Measurements from ENCODE around the gene RNF26.

Gene RNF26

DNA sequence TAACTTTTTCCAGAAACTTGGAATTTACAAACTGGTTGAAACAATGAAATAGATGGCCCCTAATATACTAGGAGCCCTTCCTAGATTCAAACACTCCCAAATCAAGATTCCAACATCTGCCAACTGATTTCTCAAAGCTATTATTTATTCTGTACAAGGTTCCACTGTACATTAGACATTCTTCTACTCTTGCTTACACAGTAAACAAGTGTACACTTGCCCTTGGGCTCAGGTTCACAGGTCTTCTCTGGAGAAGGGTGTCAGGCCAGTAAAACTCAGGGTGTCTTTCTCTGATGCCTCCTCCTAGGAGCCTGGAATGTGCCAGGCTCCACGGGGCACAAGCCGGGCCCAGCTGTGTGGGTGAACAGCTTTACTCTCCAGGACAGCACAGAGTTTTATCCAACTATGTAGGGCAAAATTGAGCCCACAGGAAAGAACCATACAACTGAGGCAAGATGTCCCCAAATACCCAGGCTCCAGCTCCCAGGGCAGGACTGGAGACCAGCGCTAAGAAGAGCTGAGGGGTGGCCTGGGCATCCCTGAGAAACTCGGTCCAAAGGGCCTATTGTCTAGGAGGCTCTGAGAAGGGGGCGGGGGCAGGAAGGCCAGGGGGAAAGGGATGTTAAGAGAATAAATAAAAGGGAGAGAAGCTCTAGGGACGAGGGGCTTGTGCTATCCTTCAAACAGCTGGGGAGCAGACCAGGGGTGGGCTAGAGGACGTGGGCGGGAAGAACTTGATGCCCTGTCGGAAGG lies 20.9 kb downstream of the RNF26 start:
- no peak for DNase-seq

DNA sequence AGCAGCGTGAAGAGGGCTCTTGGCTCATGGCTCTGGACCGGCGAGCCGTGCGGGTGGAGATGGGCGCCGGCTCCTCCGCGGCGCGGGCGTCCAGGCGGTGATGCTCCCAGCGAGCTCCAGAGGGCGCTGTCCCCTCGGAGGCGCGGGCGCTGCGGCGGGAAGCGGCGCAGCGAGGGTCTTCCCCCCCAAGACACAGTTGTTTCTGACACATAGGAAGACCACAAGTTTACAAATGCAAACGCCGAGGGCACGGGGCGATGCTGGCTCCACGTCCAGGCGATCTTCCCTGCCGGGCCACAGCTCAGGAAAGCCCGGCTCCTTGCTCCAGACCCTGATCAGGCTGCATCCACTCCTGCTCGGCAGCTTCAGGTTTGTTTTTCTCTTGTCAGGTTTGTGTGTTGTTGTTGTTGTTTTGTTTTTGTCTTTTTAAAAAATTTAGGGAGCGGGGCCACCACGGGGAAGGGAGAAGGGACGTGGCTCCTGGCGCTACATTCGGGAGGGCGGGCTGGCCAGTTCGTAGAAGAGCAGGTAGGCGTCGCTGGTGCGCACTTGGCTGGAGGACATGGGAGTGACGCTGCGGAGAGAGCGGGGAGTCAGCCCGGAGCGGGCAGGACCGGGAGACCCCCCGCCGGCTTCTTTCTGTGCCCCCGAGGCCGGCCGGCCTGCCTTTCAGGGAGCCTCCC lies 22.2 kb downstream of the RNF26 start:
- DNase-seq = peak; percentile 74

DNA sequence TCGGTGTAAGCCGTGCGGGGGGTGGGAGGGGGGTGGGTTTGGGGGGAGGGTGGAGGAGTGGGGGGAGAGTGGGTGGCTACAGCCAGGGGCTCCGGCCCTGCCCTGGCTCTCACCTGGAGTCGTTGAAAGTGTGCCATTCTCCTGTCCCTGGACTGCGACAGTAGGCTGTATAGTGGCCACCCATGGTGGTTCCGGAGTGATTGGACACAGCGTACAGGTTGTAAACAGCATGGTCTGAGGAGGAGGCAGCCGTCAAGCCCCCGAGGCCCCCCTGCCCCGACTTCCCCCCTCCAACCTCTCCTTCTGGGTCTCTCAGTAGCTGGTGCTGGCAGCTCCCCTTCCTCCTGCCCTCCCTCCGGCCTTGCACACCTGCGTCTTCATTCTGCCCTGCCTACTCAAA lies 22.7 kb downstream of the RNF26 start:
- no peak for DNase-seq

DNA sequence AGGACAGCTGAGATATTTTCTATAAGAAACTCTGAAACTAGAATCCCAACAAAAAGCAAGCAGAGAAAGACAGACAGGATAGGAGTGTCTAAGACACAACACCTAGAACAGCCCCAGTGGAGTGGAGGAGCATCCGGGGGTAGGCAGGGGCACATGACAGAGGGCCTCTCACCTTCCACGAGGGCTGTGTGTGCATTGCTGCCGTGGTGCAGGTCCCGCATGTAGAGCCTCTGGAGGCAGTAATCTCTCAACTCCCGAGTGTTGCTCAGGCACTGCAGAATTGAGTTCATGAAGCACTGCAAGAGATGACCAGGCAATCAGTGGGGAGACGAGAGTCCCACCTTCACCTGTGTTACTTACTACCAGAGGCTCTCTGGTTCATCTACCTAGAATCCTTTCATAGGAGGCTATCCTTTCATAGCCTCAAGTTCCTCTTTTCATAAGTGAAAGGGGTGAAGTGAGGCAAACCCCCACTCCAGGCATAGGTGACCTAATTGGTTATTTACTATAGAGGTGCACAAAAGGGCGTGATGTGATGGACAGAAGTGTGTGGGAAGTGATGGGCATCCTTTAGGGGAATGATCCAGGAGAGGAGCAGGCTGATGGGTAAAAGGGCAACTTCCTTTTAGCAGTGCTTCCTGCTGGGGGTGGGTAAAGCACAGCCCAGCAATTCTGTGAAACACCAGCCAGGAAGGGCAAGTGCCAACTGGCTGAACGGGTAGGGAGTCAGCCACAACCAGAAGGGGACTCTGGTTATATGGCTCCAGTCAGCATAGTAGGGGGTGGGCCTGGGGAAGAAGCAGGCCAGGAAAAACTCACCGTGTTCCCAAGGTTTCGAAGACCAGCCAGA lies 25.3 kb downstream of the RNF26 start:
- DNase-seq = no peak

DNA sequence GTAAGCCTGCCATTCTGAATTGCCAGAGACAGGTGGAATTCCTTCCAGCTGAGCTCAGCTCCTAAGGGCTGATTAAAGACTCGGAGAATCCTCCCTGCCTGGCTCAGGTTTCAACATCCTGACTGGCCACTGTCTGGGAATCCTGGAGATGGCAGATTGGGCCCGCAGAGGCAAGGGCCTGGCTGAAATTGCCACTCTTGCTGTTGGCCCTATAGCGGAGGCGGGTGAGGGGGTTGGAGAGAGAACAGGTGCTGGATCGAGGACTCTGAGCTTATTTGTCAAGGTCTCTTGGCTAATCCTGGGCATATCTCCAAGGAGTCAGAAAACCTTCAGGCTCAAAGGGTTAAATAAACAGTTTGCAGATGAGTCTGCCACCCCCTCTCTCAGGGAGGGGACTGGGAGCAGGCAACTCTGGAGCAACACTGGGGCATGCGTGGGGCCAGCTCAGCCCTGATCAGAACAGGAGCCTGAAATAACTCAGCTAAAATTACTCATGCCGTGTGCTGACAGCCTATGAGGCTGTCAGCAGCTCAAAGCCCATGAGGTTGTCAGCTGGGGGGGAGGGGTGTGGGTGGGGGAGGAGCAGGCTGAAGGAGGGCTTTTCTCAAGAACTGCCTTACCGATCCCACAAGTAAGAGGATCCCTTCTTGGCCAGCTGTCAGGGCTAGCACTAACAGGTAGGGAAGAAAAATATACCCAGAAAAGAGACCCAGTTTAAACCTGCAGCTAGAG lies 26.9 kb downstream of the RNF26 start:
- no peak for DNase-seq

DNA sequence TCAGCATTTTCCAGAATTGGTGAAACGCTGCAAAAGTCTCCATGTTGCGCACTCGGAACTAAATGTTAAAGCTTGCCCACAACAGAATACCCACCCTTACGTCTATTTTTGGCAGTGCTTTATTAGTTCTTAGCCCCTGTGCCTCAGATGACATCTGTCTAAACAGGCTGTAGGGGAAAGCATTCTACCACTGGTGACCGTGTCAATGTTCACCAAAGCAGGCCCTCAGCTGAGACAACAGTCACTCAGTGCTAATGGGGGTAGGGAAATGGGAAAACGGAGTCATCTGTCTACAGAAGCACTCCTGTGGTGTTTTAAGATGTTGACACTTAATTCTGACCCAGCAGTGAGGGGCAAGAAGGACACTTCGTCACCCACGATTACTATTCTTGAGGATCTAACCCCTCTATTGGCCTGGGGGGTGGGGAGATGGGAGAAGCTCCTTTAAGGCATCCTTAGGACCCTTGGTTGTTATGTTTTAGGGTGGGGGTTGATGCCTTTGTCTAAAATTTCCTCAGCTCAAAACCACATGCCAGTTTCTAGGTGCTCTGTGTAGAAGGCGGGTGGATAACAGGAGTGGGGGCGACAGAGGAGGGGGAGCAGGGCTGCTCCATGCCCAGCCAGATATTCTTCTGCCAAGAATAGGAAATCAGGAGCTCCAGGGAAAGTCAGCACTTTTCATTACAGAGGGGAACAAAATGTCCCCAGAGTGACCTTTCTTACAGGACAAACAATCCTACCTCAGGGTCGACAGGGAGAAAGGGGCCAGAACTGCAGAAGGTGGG lies 27.8 kb downstream of the RNF26 start:
- no peak for DNase-seq

DNA sequence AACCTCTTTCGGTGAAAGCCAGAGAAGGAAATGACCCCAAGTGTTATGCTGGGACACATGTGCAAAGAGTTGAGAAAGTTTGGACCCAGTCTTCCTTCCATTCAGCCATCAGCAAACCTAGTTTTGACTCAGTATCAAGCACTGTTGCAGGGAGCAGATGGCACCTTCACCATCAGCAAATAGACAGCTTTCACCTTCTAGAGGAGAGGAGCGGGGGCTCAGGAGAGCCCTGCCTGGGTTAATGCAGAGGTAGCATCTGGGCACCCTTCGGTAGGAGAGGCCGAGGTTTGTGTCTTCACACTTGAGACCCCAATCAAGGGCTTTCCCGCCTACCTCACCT lies 28.4 kb downstream of the RNF26 start:
- DNase-seq = no peak

DNA sequence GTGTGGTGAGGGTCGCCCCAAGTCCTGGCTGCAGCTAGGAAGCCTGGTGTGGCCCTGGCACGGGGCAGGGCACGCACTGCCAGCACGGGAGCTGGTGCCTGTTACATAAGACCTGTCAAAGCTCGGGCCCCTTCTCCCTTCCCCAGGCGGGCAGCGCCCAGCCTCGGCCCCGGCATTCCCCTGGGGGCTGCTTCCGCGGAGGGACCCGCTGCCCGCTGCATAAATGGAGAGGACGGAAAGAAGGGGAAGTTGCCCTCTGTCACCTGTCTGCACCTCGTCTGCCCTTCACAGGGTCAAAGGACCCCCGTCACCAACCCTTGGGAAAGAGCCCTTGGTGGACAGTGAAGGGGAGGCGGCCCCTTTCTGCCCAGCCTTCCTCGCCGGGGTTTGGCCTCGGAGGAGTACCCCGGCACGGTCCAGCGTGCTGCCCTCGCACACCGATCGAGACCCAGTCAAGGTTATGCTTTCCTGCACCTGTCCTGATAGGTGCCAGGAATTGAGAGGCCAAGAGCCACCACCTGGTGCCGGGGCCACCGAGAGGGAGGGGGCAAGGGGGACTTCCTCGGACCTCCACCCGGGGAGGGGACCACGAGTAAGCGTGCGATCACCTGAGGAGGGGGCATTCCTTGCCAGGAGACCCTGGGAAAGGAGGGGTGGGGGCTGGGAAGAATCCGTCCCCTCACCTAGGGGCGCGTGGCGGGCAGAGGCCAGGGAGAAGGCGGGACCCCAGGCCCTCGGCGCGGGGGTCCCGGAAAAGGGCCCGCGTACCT lies 28.9 kb downstream of the RNF26 start:
- no peak for DNase-seq

DNA sequence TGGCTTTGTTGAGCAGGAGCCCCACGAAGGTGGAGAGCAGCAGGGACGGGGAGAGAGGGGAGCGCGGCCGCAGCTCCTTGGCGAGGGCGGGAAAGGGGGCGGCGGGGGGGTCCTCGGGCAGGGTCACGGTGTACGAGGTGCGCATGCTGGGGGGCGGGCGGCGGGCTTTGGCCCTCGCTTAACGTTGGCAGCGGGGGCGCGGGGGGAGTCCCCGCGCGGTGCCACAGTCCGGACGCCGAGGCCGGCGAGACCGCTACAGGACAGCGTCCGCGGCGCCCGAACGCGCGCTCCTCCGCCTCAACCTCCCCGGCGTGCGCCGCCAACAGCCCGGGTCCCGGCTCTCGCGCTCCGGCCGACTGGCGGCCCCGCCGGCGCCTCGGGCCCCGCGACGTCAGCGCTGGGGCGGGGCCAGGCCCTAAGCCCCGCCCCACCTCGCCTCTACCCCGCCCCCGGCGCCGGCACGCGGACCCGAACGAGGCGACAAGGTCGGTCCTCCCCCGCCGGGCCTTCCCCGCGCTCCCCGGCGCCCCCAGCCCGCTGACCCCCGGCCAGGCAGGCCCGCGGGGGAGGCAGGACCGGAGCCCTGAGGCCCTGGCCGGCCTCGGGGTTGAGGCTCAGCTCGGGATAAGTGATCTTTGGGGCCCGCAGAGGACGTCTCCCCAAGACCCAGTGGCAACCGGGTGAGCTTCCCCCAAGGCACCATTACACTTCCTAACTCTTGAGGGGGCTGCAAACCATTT lies 29.7 kb downstream of the RNF26 start:
- peak; percentile 53 for DNase-seq

DNA sequence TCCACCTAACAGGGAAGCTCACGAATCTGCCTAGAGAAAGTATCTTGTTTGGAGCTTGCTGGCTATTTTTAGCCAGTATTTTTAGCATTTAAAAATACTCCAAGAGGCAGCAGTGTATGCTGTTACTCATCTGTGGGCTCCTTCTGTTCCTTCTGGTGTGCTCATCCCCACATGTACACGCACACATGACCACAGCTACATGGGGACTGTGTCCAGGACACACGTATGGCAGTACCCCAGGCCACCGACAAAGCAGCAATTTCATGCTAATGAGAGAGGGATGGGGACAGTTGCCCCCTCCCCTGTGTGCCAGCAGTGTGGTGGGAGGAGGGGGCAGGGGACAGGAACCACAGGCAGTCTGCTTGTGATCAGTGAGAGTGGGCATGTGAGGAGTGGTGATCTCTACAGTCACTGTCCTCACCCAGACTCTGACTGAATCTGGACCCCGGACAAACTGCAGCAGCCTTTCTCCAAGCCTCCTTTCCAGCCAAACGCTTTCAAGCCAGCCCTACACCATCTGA lies 30.8 kb downstream of the RNF26 start:
- DNase-seq = no peak

DNA sequence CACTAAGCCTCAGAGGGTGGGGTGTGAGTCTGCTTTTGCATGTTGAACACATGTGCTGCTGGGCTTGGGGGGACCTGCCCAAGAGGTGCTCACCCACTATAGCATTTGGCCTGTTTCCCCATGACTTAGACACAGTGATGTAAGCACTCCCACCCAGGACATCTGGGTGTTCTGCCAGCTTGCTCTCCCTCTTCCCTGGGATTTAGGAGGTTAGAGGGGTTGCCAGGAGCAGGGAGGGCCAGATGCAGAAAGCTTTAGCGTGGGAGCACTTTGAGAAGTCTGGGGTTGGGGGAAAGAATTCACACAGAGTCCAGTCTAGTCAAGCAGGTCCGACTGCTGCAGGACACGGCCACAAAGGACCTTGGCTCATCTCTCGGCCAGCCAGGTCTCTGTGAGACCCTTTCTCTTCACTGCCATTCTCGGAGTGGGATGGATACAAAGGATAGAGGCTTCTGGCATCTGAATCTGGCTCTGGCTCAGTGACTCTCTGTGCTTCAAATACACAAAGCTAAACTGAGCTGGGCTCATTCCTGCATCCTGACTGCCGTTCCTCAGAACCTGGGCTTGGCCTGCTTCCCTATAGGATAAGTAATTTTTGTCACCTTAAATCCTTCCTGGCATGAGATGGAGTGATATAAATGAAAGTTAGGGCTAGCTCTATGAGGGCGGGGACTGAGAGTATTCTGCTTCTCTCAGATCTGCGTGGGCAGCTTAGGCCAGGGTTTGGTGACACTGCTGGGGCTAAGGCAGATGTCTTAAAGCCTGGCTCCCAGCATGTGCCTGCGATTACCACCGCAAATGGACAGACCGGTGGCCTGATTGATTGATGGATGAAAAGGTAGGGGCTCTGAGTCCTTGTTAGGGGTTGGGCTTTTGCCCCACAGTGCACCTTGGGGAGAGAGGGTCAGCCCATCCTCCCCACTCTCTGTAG lies 32.6 kb downstream of the RNF26 start:
- no peak for DNase-seq

DNA sequence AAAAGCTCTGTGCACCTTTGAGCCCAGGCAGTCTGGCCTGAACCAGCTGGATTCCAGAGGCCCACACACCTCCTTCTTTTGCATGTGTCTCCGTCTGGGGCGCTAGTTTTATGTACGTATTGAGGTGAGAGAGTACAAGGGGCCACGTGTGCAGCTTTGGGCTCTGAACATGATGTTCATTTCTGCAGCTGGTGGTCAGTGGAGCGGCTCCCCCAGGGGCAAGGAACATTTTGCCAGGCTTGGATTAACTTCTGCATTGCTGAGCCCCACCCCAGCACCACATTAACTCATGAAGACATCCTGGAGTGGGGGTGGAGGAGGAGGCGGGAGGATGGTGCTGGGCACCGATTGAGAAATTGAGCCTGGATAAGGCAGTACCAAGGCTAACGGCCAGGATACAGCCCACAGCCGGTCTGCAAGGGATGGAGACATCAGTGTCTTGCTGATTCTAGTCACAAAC lies 33.4 kb downstream of the RNF26 start:
- DNase-seq = no peak

DNA sequence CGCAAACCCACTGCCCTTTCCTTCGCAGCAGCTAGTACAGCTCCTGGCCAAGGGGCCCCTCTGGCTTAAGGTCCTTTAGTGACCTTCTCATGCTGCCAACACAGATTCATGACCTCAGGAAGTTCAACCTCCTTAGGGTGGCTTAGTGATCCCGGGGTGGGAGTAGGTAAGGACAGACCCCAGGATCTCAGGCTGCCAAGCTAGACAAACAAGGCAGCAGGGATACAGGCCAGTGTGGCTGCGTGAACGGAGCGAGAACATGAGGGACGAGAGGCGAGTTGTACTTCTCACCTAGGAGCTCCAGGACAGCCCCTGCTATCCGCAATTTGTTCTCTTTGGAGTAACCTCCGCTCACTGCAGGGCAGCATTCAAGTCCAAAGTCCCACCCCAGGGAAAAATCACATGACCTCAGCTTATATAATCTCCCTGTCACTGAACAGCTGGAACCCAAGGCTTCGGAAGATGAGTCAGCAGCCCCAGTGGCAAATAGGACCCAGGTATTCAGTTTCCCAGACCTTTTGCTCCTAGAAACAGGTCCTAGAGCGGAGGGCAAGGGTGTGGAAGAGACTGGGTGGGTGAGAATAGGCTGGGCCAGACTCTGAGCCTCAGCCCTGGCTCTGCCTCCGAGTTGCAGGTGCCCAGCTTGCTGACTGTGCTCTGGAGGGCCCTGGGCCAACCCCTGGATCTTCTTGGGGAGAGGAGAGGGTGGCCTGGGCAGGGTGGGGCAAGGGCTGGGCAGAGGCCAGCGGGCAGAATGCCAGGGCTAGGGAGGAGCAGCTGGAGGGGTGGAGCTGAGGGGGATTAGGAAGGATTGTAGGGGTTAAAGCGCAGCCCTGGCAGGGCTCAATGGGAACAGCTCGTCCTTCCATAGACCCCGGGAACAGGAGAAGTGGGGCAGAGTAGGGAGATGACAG lies 34.1 kb downstream of the RNF26 start:
- DNase-seq = no peak

DNA sequence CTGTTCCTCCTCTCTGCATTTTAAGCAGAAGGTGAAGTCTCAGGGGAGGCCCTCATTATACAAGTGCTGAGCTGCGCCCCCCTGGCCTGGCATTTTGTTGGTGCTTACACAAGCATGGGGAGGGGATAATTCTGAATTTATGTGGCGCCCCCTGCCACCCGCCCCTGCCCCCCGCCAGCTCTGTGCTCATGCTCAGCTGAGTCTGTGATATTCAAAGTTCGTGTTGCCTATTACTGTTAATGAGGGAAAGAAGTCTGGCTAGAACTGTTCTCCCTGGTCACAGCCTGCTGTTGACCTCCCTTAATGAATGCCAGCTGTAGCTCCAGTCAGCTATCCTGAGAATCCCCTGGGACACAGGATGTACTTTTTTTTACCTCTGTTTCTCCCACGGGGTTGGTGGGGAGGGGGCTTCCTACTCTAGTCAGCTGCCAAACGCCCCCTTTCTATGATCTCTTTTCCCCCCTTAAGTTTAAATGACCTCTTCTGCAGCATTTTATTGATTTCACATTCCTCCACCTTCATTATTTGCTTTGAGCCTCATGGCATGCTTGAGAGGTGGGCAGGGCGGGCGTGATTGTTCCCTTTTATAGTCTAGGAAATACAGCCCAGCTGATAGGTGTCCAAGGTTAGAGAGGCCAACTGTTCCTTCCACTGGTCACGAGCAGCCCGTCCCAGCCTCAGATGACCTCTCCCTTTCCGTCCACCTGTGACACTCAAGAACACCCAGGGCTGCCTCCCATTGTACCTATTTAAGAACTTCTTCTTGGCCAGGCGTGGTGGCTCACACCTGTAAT lies 35.0 kb downstream of the RNF26 start:
- no peak for DNase-seq

DNA sequence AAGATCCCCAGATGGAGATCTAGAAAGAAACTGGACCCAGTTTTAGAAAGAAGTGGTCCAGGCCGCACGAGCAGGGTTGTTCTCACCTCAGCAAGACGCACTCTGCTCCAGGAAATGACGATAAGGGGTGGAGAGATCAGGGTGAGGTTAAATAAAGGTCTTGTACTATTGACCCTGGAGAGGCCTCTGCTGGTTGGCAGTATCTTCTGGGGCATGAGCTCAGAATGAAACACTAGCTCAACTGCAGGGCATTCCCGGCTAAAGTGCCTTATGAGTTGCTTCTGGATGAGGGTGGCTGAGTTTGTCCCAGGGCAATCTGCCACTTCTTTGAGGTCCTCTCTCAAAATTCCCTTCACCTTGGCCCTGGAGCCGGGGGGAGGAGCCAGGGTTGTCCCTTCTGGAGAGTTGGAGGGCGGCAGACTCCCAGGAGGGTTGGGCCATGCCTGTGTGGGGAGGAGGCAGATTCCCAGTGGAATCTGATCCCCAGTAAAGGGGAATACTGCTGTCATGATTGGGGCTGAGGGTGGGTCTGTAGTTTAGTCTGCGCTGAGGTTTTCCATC lies 36.2 kb downstream of the RNF26 start:
- peak; percentile 44 for DNase-seq

DNA sequence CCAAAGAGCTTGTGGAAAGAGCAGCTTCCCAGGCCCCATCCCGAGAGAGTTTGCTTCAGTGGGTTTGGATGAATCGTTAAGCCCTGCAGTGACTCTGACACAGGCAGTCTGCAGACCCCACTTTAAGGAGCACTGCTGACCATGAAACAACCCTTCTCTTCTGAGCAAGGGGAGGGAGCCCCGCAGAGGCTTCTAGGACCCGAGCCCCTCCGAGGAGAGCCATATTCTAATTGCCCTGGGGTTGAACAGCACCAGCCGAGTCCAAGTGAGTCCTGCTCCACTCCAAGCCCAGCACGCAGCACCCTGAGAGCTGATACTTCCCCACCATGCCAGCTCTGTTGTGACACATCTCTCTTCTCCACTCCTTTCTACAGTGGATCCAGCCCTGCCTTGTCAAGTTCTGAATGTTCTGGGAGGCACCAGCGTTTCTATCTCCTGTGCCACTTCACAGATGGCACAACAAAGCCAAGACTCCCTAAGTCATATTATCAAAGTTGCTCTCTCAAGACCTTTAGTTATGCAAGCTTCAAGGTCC lies 36.8 kb downstream of the RNF26 start:
- no peak for DNase-seq

DNA sequence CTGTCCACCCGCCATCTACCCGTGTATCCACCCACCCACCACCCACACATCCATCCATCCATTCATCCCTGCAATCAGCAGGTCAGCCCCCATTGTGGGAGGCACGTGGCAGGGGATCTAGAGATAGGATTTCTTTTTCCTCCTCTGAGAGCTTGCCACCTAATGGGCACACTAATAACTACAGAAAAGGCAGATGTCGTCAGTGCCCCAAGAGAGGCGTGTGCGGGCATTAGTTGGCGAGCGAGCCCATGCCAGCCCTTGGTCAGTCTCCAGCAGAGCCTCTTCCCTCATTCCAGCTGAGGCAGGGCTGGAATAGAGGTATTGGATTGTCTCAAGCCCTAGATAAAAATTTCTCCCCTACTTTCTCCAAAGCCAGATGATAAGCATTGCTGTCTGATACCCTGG lies 37.5 kb downstream of the RNF26 start:
- no peak for DNase-seq
